Mesendoderm (in vitro differentiated cells): ENCODE results near the gene RIPPLY1.
A peak's percentile ranks its signal among the peaks of the same experiment; 100 is the strongest.

Experiments used
- DNase-seq: peaks from one replicate; pipeline ENCODE4 v3.0.0; 2013
- H2AK5ac ChIP-seq: 2 replicates; pipeline ENCODE4 v1.6.1; 2013; ENCODE audit warnings: low read length, inconsistent platforms
- H2BK120ac ChIP-seq: 2 replicates; pipeline ENCODE4 v1.6.1; 2013; ENCODE audit warnings: low read depth, mild to moderate bottlenecking, low read length, moderate library complexity, mixed read lengths
- H2BK15ac ChIP-seq: replicated peaks from 2 replicates; pipeline ENCODE4 v1.6.1; 2013; ENCODE audit warnings: low read depth, mild to moderate bottlenecking, moderate library complexity
- H2BK5ac ChIP-seq: 2 replicates; pipeline ENCODE4 v1.6.1; 2013; ENCODE audit warnings: low read length, inconsistent platforms
- H3K18ac ChIP-seq: 2 replicates; pipeline ENCODE4 v1.6.1; 2013; ENCODE audit warnings: mild to moderate bottlenecking, low read length, mixed read lengths
- H3K23ac ChIP-seq: one replicate; pipeline ENCODE4 v1.6.1; 2013; ENCODE audit warnings: low read length
- H3K27ac ChIP-seq: 2 replicates; pipeline ENCODE4 v1.5.1; 2013; ENCODE audit warnings: low read depth, mild to moderate bottlenecking, inconsistent platforms, low read length, moderate library complexity
- H3K27me3 ChIP-seq: 2 replicates; pipeline ENCODE4 v1.6.1; 2013; ENCODE audit warnings: low read length, control low read depth, mild to moderate bottlenecking, inconsistent platforms; ENCODE audit not compliant: insufficient read depth, poor library complexity
- H3K36me3 ChIP-seq: 2 replicates; pipeline ENCODE4 v1.6.1; 2013; ENCODE audit warnings: low read length, inconsistent platforms; ENCODE audit not compliant: control insufficient read depth, insufficient read depth
- H3K4ac ChIP-seq: one replicate; pipeline ENCODE4 v1.6.1; 2013; ENCODE audit warnings: low read depth, mild to moderate bottlenecking, low read length, moderate library complexity
- H3K4me1 ChIP-seq: 2 replicates; pipeline ENCODE4 v1.6.1; 2013; ENCODE audit warnings: low read depth, low read length, inconsistent platforms; ENCODE audit not compliant: control insufficient read depth
- H3K4me2 ChIP-seq: 2 replicates; pipeline ENCODE4 v1.6.1; 2013; ENCODE audit warnings: low read length
- H3K4me3 ChIP-seq: 2 replicates; pipeline ENCODE4 v1.5.1; 2013; ENCODE audit warnings: mild to moderate bottlenecking, low read length
- H3K56ac ChIP-seq: one replicate; pipeline ENCODE4 v1.6.1; 2013; ENCODE audit warnings: low read length
- H3K79me1 ChIP-seq: 2 replicates; pipeline ENCODE4 v1.6.1; 2013; ENCODE audit warnings: low read length, inconsistent platforms
- H3K79me2 ChIP-seq: 2 replicates; pipeline ENCODE4 v1.6.1; 2013; ENCODE audit warnings: mild to moderate bottlenecking, low read length; ENCODE audit not compliant: control insufficient read depth, insufficient read depth
- H3K9ac ChIP-seq: 2 replicates; pipeline ENCODE4 v1.6.1; 2013; ENCODE audit warnings: low read length, inconsistent platforms
- H4K5ac ChIP-seq: one replicate; pipeline ENCODE4 v1.6.1; 2013; ENCODE audit warnings: low read length
- H4K8ac ChIP-seq: one replicate; pipeline ENCODE4 v1.6.1; 2013; ENCODE audit warnings: low read depth, mild to moderate bottlenecking, control low read depth, low read length, moderate library complexity
- WGBS: extraction: QIAGEN DNeasy Blood & Tissue Kit; methylation state at CpG from one replicate; pipeline ENCODE4 v1.1.7; 2013; ENCODE audit warnings: low lambda C conversion rate, missing lambda C conversion rate; ENCODE audit not compliant: insufficient coverage; ENCODE audit errors: extremely low coverage; 5-methylcytosine and 5-hydroxymethylcytosine counted together

Gene RIPPLY1

DNA sequence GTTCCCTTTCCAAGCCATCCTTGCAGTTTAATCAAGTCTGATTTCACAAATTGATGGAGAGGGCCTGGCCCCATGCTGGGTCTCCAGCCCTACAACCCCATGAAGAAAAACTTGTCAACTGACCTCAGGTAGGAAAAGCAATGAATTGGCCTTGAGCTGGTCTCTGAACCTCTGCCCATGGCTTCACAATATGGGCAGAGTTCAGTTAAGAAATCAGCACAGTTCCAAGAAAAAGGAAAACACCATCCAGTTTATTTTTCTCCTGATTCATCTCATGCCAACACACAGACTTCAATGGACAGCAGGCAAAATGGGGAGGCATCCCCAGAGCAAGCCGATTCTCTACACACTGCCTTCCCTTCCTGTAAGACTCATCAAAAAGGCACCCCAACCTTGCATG lies 3.3 kb downstream of the RIPPLY1 start:
- H4K5ac ChIP-seq, result no peak overlapping the region
- H3K56ac ChIP-seq, result no peak overlapping the region
- H3K4me3 ChIP-seq, result no peak overlapping the region
- no peaks in the 10 kb centered on the region for H3K36me3 ChIP-seq
- H2BK120ac ChIP-seq, result no peak overlapping the region
- H3K4me1 ChIP-seq, result no peaks in the 10 kb centered on the region
- H3K4ac ChIP-seq, result no peak overlapping the region
- H2BK15ac ChIP-seq, result no peak overlapping the region
- no peak overlapping the region for H4K8ac ChIP-seq
- no peaks in the 10 kb centered on the region for H3K27me3 ChIP-seq
- H3K18ac ChIP-seq, result no peak overlapping the region
- DNase-seq, result no peak
- H3K79me2 ChIP-seq, result no peaks in the 10 kb centered on the region
- no peak overlapping the region for H3K23ac ChIP-seq
- no CpG with 5 or more reads among the region's 1 CpG for WGBS
- no peak overlapping the region for H3K9ac ChIP-seq
- no peak overlapping the region for H3K27ac ChIP-seq
- H3K79me1 ChIP-seq, result no peaks in the 10 kb centered on the region
- H3K4me2 ChIP-seq, result no peak overlapping the region
- no peak overlapping the region for H2AK5ac ChIP-seq
- no peak overlapping the region for H2BK5ac ChIP-seq

DNA sequence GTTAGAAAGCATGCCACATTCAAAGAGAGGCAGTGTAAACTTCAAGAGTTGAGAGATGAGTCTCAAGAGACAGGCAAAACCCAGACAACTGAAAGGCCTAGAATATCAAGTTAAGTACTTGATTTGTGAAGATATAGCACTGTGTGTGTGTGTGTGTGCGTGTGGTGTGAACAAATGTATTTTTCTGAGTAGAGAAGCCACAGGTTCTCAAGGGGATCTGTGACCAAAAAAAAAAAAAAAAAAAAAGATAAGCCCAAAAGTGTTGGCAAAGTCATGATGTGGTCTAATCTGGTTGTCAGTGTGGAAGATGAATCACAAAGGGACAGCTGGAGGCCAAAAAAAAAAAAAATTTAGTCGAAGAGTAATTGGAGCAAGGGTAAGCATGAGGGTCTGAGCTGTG lies 3.9 kb downstream of the RIPPLY1 start:
- Histone ChIP-seq H4K8ac (no peak overlapping the region), H3K4ac (no peak overlapping the region), H3K4me3 (no peak overlapping the region), H2AK5ac (no peak overlapping the region), H2BK5ac (no peak overlapping the region), H3K56ac (no peak overlapping the region), H3K79me2 (no peaks in the 10 kb centered on the region), H3K36me3 (no peaks in the 10 kb centered on the region), H3K4me1 (no peaks in the 10 kb centered on the region), H3K18ac (no peak overlapping the region), H3K27ac (no peak overlapping the region), H3K9ac (no peak overlapping the region), H3K79me1 (no peaks in the 10 kb centered on the region), H2BK120ac (no peak overlapping the region), H3K23ac (no peak overlapping the region), H2BK15ac (no peak overlapping the region), H4K5ac (no peak overlapping the region), H3K4me2 (no peak overlapping the region), H3K27me3 (no peaks in the 10 kb centered on the region)
- DNase-seq, result no peak
- no CpG with 5 or more reads among the region's 2 CpGs for WGBS

DNA sequence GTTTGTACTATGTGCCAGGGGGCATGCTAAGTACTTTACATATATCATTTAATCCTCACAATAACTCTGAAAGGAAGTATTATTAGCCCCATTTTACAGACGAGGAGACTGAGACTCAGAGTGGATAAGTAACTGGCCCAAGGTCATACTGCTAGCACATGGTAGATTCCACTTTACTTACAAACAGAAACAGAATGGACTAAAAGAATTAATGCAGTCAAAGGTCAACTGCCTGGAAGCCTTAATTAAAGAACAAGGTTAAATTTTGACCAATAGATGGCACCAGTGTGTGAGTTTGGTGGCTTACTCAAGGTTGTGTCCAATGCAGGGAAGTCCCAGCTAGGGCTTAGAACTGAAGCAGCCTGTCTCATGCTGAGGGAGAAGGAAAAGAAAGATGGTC lies 4.7 kb downstream of the RIPPLY1 start:
- no peaks in the 10 kb centered on the region for H3K79me2 ChIP-seq
- H2BK5ac ChIP-seq, result no peak overlapping the region
- no peak overlapping the region for H4K5ac ChIP-seq
- no peaks in the 10 kb centered on the region for H3K27me3 ChIP-seq
- no peak overlapping the region for H3K4me3 ChIP-seq
- H3K36me3 ChIP-seq, result no peaks in the 10 kb centered on the region
- no peaks in the 10 kb centered on the region for H3K4me1 ChIP-seq
- no peak overlapping the region for H2BK120ac ChIP-seq
- WGBS, result no CpG with 5 or more reads among the region's 1 CpG
- H3K4me2 ChIP-seq, result no peak overlapping the region
- no peak overlapping the region for H2AK5ac ChIP-seq
- no peak overlapping the region for H3K4ac ChIP-seq
- no peak overlapping the region for H3K9ac ChIP-seq
- DNase-seq, result peak; percentile 75
- no peak overlapping the region for H2BK15ac ChIP-seq
- H3K23ac ChIP-seq, result no peak overlapping the region
- H3K18ac ChIP-seq, result no peak overlapping the region
- no peak overlapping the region for H4K8ac ChIP-seq
- no peak overlapping the region for H3K27ac ChIP-seq
- H3K56ac ChIP-seq, result no peak overlapping the region
- H3K79me1 ChIP-seq, result no peaks in the 10 kb centered on the region

DNA sequence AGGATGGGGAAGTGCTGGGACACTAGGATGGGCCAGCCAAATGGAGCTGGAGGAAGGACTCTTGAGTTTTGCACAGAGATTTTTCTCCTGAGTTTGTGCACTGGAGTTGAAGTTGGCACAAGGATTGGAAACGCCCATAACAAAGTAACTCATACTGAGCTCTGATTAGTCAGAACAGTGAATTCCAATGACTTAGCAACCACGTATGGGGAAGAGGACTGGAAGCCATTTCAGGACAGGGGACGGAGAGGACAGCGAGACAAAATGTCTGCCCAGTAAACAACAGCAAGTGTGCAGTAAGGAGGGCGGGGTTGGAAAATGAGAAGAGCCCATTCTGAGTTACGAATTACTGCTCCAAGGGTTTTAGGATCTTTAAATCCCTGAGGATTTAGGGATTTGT lies 5.9 kb downstream of the RIPPLY1 start:
- no peak overlapping the region for H3K4ac ChIP-seq
- no peak overlapping the region for H4K5ac ChIP-seq
- H2BK15ac ChIP-seq, result no peak overlapping the region
- no CpG with 5 or more reads among the region's 6 CpGs for WGBS
- H3K4me2 ChIP-seq, result no peak overlapping the region
- H3K18ac ChIP-seq, result no peak overlapping the region
- no peak overlapping the region for H2BK5ac ChIP-seq
- no peak overlapping the region for H4K8ac ChIP-seq
- no peak overlapping the region for H2BK120ac ChIP-seq
- no peak for DNase-seq
- H3K79me1 ChIP-seq, result no peaks in the 10 kb centered on the region
- no peak overlapping the region for H3K4me3 ChIP-seq
- H3K36me3 ChIP-seq, result no peaks in the 10 kb centered on the region
- H3K56ac ChIP-seq, result no peak overlapping the region
- H3K27me3 ChIP-seq, result no peaks in the 10 kb centered on the region
- no peak overlapping the region for H3K9ac ChIP-seq
- no peak overlapping the region for H2AK5ac ChIP-seq
- no peaks in the 10 kb centered on the region for H3K4me1 ChIP-seq
- no peak overlapping the region for H3K27ac ChIP-seq
- no peaks in the 10 kb centered on the region for H3K79me2 ChIP-seq
- no peak overlapping the region for H3K23ac ChIP-seq

DNA sequence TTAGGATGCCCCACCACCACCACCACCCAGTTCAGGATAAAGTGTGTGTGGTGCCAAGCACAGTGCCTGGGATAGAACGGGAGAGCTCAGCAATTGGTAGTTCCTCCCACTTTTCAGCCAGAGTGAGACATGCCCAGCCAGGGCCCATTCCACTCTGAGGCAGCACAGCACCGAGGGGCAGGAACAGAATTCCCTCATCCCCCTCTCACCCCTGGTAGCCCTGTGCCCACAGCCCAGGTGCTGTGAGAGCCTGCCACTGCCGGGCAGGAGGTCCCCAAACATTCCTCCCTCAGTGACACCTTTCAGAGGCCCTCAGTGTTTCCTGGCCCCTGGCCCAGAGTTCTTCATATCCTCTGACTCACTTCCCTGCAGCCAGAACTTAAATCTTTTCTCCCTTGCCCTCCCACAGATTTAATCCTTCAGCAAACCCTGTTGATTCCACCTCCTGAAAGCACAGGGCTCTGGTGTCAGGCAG lies 8.1 kb downstream of the RIPPLY1 start:
- no peaks in the 10 kb centered on the region for H3K4me1 ChIP-seq
- no peaks in the 10 kb centered on the region for H3K79me2 ChIP-seq
- no peak overlapping the region for H3K56ac ChIP-seq
- H4K5ac ChIP-seq, result no peak overlapping the region
- no peaks in the 10 kb centered on the region for H3K36me3 ChIP-seq
- H3K27ac ChIP-seq, result no peak overlapping the region
- H3K4me3 ChIP-seq, result no peak overlapping the region
- no peak overlapping the region for H4K8ac ChIP-seq
- H3K18ac ChIP-seq, result no peak overlapping the region
- H2BK15ac ChIP-seq, result no peak overlapping the region
- H2AK5ac ChIP-seq, result no peak overlapping the region
- WGBS, result no CpG with 5 or more reads among the region's 3 CpGs
- no peaks in the 10 kb centered on the region for H3K27me3 ChIP-seq
- no peak overlapping the region for H3K23ac ChIP-seq
- no peaks in the 10 kb centered on the region for H3K79me1 ChIP-seq
- peak; percentile 4 for DNase-seq
- no peak overlapping the region for H2BK5ac ChIP-seq
- no peak overlapping the region for H3K4ac ChIP-seq
- no peak overlapping the region for H3K9ac ChIP-seq
- no peak overlapping the region for H3K4me2 ChIP-seq
- no peak overlapping the region for H2BK120ac ChIP-seq

DNA sequence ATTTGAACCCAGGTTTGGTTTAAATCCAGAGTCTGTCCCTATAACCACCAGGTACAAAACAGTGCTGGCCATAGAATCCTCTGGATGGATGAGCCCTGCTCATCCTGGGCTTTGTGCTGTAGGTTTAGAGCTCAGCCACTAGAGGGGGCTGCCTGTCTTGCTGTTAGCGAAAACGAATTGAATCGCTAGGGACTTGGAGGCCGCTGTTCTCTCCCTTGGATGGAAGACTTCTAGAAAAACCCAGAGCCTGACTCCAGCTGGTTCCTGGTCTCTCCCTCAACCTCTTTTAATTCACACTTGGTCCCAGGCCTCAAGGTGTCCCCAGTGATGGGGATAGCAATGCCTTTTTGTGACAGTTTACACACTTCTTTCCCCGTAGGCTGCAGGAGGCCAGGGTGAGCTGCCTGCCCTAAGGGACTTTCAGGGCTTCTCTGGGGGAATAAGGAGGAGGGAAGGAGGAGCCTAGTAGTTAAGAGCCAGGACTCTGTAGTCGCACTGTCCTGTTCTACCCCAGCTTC lies 8.7 kb downstream of the RIPPLY1 start:
- Histone ChIP-seq H2BK5ac (no peak overlapping the region), H3K4me1 (no peaks in the 10 kb centered on the region), H3K4me2 (no peak overlapping the region), H3K79me2 (no peaks in the 10 kb centered on the region), H2BK15ac (no peak overlapping the region), H2AK5ac (no peak overlapping the region), H3K36me3 (no peaks in the 10 kb centered on the region), H2BK120ac (no peak overlapping the region), H4K8ac (no peak overlapping the region), H3K79me1 (no peaks in the 10 kb centered on the region), H3K56ac (no peak overlapping the region), H3K27me3 (no peaks in the 10 kb centered on the region), H3K27ac (no peak overlapping the region), H3K9ac (no peak overlapping the region), H3K4me3 (no peak overlapping the region), H3K18ac (no peak overlapping the region), H3K23ac (no peak overlapping the region), H3K4ac (no peak overlapping the region), H4K5ac (no peak overlapping the region)
- no CpG with 5 or more reads among the region's 6 CpGs for WGBS
- peak; percentile 79 for DNase-seq
